SK-N-SH (cell line): ENCODE results near the gene OAS1. TPM values are rescaled to one million over a fixed set of nuclear protein-coding genes. Genes with fewer than 3 reads are reported as not detected.

Experiments
- CTCF ChIA-PET: fragments of 300-600, 350-600 bp; formaldehyde crosslinking; extraction: SDS; loops from one replicate; lab custom pipeline; 2021; lab: Yijun Ruan, JAX
- POLR2A ChIA-PET: fragments of 350-600 bp; sonication (Branson Sonifier 250); formaldehyde crosslinking; extraction: SDS; loops from one replicate; lab custom pipeline; 2020; ENCODE audit warnings: antibody characterized with exemption, inconsistent platforms; lab: Yijun Ruan, JAX
- DNase-seq: peaks from one replicate; pipeline ENCODE4 v3.0.0; 2012
- H2AFZ ChIP-seq: fragments of 200-600 bp; sonication (generic); 2 replicates; pipeline ENCODE4 v1.8.1; 2016; ENCODE audit warnings: antibody characterized with exemption, mild to moderate bottlenecking, low read depth
- H3F3A ChIP-seq: fragments of 200-600 bp; sonication (generic); replicated peaks from 2 replicates; pipeline ENCODE3; 2016; ENCODE audit warnings: antibody characterized with exemption, mild to moderate bottlenecking; ENCODE audit not compliant: insufficient read depth
- H3K27ac ChIP-seq, 2 experiments: fragments of 200-500 bp in 1 of 2; fragments of 200-600 bp in 1 of 2; sonication (Bioruptor generic) in 1 of 2; sonication (generic), shearing (Covaris generic) in 1 of 2; 2 replicates each; pipeline versions ENCODE4 v1.5.1 to v1.6.1; 2014 to 2016; ENCODE audit warnings: low read depth in 2 of 2, inconsistent platforms in 1 of 2, low read length in 1 of 2, mild to moderate bottlenecking in 1 of 2, mixed read lengths in 1 of 2
- H3K27me3 ChIP-seq: fragments of 200-600 bp; sonication (generic), shearing (Covaris generic); 2 replicates; pipeline ENCODE4 v1.6.1; 2016; ENCODE audit warnings: mixed run types; ENCODE audit not compliant: insufficient read depth
- H3K36me3 ChIP-seq, 2 experiments: fragments of 200-500 bp in 1 of 2; fragments of 200-600 bp in 1 of 2; sonication (Bioruptor generic) in 1 of 2; sonication (generic) in 1 of 2; replicated peaks in 1 of 2; 2 replicates each; pipeline versions ENCODE3 to v1.5.1; 2014 to 2016; ENCODE audit warnings: low read length in 1 of 2, mild to moderate bottlenecking in 1 of 2; ENCODE audit not compliant: insufficient read depth in 2 of 2, control insufficient read depth in 1 of 2
- H3K4me1 ChIP-seq, 2 experiments: fragments of 200-500 bp in 1 of 2; fragments of 200-600 bp in 1 of 2; sonication (Bioruptor generic) in 1 of 2; sonication (generic), shearing (Covaris generic) in 1 of 2; 2 replicates each; pipeline versions ENCODE4 v1.5.1 to v1.6.1; 2014 to 2016; ENCODE audit warnings: low read depth in 1 of 2, low read length in 1 of 2, mixed run types in 1 of 2; ENCODE audit not compliant: insufficient read depth in 2 of 2, control insufficient read depth in 1 of 2
- H3K4me2 ChIP-seq: fragments of 200-600 bp; sonication (generic), shearing (Covaris generic); 2 replicates; pipeline ENCODE4 v1.6.1; 2017; ENCODE audit warnings: mixed run types
- H3K4me3 ChIP-seq, 2 experiments: fragments of 200-500 bp in 1 of 2; fragments of 200-600 bp in 1 of 2; sonication (Bioruptor generic) in 1 of 2; sonication (generic), shearing (Covaris generic) in 1 of 2; 2 replicates each; pipeline versions ENCODE4 v1.5.1 to v1.8.1; 2014 to 2016; ENCODE audit warnings: low read depth in 2 of 2, inconsistent platforms in 1 of 2, low read length in 1 of 2, mild to moderate bottlenecking in 1 of 2, mixed read lengths in 1 of 2, moderate library complexity in 1 of 2
- H3K79me2 ChIP-seq: fragments of 200-600 bp; sonication (generic); 2 replicates; pipeline ENCODE4 v1.8.1; 2017; ENCODE audit warnings: mild to moderate bottlenecking; ENCODE audit not compliant: insufficient read depth
- H3K9ac ChIP-seq: fragments of 200-600 bp; sonication (generic); 2 replicates; pipeline ENCODE4 v1.6.1; 2017; ENCODE audit warnings: mixed run types
- H3K9me2 ChIP-seq: fragments of 200-600 bp; sonication (generic); 2 replicates; pipeline ENCODE4 v1.6.1; 2017; ENCODE audit warnings: mixed run types
- H3K9me3 ChIP-seq: fragments of 200-600 bp; sonication (generic); 2 replicates; pipeline ENCODE4 v1.6.1; 2017; ENCODE audit warnings: mixed run types, mild to moderate bottlenecking, moderate library complexity
- H4K20me1 ChIP-seq: fragments of 200-600 bp; sonication (generic); 2 replicates; pipeline ENCODE4 v1.6.1; 2017; ENCODE audit warnings: mild to moderate bottlenecking, mixed run types; ENCODE audit not compliant: insufficient read depth
- EZH2phosphoT487 ChIP-seq: fragments of 200-600 bp; sonication (generic); IDR thresholded peaks from 2 replicates; pipeline ENCODE4 v1.6.1; 2017; ENCODE audit warnings: low read depth, mixed run types, mild to moderate bottlenecking, antibody characterized with exemption, moderate library complexity, borderline replicate concordance
- FOSL2 ChIP-seq: IDR thresholded peaks from 2 replicates; pipeline ENCODE4 v1.4.0; 2012; ENCODE audit warnings: low read depth, mild to moderate bottlenecking, moderate library complexity, borderline replicate concordance
- GATA2 ChIP-seq: sonication (generic); formaldehyde crosslinking; IDR thresholded peaks from 2 replicates; pipeline ENCODE4 v1.5.0; 2020; ENCODE audit warnings: mild to moderate bottlenecking, missing genetic modification reagents
- MXI1 ChIP-seq: IDR thresholded peaks from 2 replicates; pipeline ENCODE4 v1.6.1; 2012; ENCODE audit warnings: mild to moderate bottlenecking, low read depth, low read length, improper control_type of control experiment
- NFIC ChIP-seq: IDR thresholded peaks from 2 replicates; pipeline ENCODE4 v1.4.0; 2012; ENCODE audit warnings: borderline replicate concordance
- RAD21 ChIP-seq: IDR thresholded peaks from 2 replicates; pipeline ENCODE4 v1.6.1; 2012; ENCODE audit warnings: mild to moderate bottlenecking, low read length
- RCOR1 ChIP-seq: fragments of 150-350 bp; IDR thresholded peaks from 2 replicates; pipeline ENCODE4 v1.6.1; 2017; ENCODE audit warnings: antibody characterized with exemption, low read length
- RFX5 ChIP-seq: IDR thresholded peaks from 2 replicates; pipeline ENCODE4 v1.6.1; 2012; ENCODE audit warnings: mild to moderate bottlenecking, improper control_type of control experiment, low read length
- SIN3A ChIP-seq: IDR thresholded peaks from 2 replicates; pipeline ENCODE4 v1.6.1; 2012; ENCODE audit warnings: low read depth, mild to moderate bottlenecking, low read length, moderate library complexity, borderline replicate concordance
- TCF12 ChIP-seq: IDR thresholded peaks from 2 replicates; pipeline ENCODE4 v1.4.0; 2012
- TEAD4 ChIP-seq: IDR thresholded peaks from 2 replicates; pipeline ENCODE4 v1.4.0; 2012; ENCODE audit warnings: mild to moderate bottlenecking, borderline replicate concordance; ENCODE audit not compliant: insufficient read depth
- WGBS: methylation state at CpG from one replicate; pipeline ENCODE4 v1.1.6; 2017; ENCODE audit warnings: low lambda C conversion rate; 5-methylcytosine and 5-hydroxymethylcytosine counted together
- polyA plus RNA-seq, 3 experiments: library from polyadenylated mRNA; depleted of rRNA; stranded (reverse); fragments of >200 nt; gene quantifications; 2 replicates each; pipeline ENCODE4 v1.2.3, GENCODE V29; 2012
- TF ChIP-seq, protein P1 (sequence below): IDR thresholded peaks from 2 replicates; pipeline ENCODE4 v1.6.1; 2012; ENCODE audit warnings: mild to moderate bottlenecking, low read depth, low read length, moderate library complexity
- TF ChIP-seq, protein P2 (sequence below): IDR thresholded peaks from 2 replicates; pipeline ENCODE4; 2012
- TF ChIP-seq, protein P3 (sequence below): IDR thresholded peaks from 2 replicates; pipeline ENCODE4 v1.4.0; 2012; ENCODE audit warnings: low read depth, borderline replicate concordance
- TF ChIP-seq, protein P4 (sequence below): fragments of 150-350 bp; IDR thresholded peaks from 2 replicates; pipeline ENCODE4 v1.6.1; 2016; ENCODE audit warnings: mild to moderate bottlenecking, low read depth, low read length

Gene OAS1
- polyA plus RNA-seq, 1 of the 3 experiments (the other 2 are of a cell fraction): 1.1 TPM

DNA sequence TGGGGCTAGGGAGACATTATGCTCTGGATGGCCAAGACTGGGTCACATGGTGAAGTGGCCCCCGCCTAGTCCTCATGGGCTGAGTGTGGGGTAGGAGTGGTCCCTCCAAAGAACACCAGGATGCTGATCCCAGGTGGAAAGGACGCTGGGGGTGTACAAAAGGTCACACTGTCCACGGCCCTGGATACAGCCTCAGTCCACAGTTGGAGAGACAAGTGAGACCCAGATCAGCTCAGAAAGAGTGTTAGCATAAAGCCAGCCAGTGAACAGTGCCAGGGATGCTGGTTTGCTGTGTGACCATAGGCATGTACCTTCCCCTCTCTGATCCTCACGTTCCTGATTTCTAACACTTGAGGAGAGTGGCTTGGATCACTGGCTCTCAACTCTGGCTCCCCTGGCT is 58.2 kb downstream of the OAS1 start (continued):
- TF ChIP-seq, protein P1, sequence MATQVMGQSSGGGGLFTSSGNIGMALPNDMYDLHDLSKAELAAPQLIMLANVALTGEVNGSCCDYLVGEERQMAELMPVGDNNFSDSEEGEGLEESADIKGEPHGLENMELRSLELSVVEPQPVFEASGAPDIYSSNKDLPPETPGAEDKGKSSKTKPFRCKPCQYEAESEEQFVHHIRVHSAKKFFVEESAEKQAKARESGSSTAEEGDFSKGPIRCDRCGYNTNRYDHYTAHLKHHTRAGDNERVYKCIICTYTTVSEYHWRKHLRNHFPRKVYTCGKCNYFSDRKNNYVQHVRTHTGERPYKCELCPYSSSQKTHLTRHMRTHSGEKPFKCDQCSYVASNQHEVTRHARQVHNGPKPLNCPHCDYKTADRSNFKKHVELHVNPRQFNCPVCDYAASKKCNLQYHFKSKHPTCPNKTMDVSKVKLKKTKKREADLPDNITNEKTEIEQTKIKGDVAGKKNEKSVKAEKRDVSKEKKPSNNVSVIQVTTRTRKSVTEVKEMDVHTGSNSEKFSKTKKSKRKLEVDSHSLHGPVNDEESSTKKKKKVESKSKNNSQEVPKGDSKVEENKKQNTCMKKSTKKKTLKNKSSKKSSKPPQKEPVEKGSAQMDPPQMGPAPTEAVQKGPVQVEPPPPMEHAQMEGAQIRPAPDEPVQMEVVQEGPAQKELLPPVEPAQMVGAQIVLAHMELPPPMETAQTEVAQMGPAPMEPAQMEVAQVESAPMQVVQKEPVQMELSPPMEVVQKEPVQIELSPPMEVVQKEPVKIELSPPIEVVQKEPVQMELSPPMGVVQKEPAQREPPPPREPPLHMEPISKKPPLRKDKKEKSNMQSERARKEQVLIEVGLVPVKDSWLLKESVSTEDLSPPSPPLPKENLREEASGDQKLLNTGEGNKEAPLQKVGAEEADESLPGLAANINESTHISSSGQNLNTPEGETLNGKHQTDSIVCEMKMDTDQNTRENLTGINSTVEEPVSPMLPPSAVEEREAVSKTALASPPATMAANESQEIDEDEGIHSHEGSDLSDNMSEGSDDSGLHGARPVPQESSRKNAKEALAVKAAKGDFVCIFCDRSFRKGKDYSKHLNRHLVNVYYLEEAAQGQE: no peak
- TF ChIP-seq FOSL2: no peak
- TF ChIP-seq, protein P2, sequence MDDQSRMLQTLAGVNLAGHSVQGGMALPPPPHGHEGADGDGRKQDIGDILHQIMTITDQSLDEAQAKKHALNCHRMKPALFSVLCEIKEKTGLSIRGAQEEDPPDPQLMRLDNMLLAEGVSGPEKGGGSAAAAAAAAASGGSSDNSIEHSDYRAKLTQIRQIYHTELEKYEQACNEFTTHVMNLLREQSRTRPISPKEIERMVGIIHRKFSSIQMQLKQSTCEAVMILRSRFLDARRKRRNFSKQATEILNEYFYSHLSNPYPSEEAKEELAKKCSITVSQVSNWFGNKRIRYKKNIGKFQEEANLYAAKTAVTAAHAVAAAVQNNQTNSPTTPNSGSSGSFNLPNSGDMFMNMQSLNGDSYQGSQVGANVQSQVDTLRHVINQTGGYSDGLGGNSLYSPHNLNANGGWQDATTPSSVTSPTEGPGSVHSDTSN: no peak

DNA sequence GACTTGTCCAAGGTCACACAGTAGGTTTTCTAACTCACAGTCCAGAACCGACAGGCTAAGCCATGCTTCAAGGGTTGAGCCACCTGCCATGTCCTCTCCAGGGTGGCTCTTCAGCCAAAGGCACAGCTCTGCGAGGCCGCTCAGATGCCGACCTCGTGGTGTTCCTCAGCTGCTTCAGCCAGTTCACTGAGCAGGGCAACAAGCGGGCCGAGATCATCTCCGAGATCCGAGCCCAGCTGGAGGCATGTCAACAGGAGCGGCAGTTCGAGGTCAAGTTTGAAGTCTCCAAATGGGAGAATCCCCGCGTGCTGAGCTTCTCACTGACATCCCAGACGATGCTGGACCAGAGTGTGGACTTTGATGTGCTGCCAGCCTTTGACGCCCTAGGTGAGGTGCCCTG is 58.9 kb downstream of the OAS1 start:
- no peaks in the 10 kb centered on the region for H3K27me3 ChIP-seq
- CTCF ChIA-PET: no interaction called here

More for the DNA sequence above, 58.9 kb downstream of the OAS1 start:
- Histone ChIP-seq H3K36me3 (no peaks in the 10 kb centered on the region), H3K9me2 (no peaks in the 10 kb centered on the region), H3K4me2 (no peak overlapping the region), H3K79me2 (no peaks in the 10 kb centered on the region), H3K4me3 (no peak overlapping the region), H2AFZ (no peak overlapping the region), H3K9ac (no peak overlapping the region), H4K20me1 (no peaks in the 10 kb centered on the region), H3K4me1 (peaks cover 0 to 2% of the 10 kb centered on the region in 2 experiments; a peak in 1 of 4 replicates), H3F3A (no peaks in the 10 kb centered on the region), H3K9me3 (no peaks in the 10 kb centered on the region), H3K27ac (no peak overlapping the region)
- 79% methylated on average over 9 of the region's 15 CpGs for WGBS
- TF ChIP-seq TCF12: no peak
- TF ChIP-seq, protein P2: no peak
- no peak for TF ChIP-seq TEAD4
- TF ChIP-seq NFIC: no peak
- TF ChIP-seq, protein P3, sequence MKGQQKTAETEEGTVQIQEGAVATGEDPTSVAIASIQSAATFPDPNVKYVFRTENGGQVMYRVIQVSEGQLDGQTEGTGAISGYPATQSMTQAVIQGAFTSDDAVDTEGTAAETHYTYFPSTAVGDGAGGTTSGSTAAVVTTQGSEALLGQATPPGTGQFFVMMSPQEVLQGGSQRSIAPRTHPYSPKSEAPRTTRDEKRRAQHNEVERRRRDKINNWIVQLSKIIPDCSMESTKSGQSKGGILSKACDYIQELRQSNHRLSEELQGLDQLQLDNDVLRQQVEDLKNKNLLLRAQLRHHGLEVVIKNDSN: no peak
- TF ChIP-seq RFX5: no peak
- TF ChIP-seq, protein P4, sequence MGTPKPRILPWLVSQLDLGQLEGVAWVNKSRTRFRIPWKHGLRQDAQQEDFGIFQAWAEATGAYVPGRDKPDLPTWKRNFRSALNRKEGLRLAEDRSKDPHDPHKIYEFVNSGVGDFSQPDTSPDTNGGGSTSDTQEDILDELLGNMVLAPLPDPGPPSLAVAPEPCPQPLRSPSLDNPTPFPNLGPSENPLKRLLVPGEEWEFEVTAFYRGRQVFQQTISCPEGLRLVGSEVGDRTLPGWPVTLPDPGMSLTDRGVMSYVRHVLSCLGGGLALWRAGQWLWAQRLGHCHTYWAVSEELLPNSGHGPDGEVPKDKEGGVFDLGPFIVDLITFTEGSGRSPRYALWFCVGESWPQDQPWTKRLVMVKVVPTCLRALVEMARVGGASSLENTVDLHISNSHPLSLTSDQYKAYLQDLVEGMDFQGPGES: no peak
- no peak for TF ChIP-seq SIN3A
- TF ChIP-seq MXI1: no peak
- TF ChIP-seq EZH2phosphoT487: no peak
- no peak for TF ChIP-seq GATA2 (CRISPR knock-in tag)
- TF ChIP-seq, protein P1: no peak
- no peak for TF ChIP-seq RAD21
- no peak for TF ChIP-seq RCOR1
- POLR2A ChIA-PET: no interaction called here
- DNase-seq: no peak
